Retinal pigment epithelial cell (primary cell): Measurements from ENCODE around the gene SLC26A4.

ENCODE experiments used
- DNase-seq: peaks from one replicate; pipeline ENCODE4 v3.0.0-alpha.2; 2010; ENCODE audit warnings: low read depth
- H3K4me3 ChIP-seq: 2 replicates; pipeline ENCODE4 v1.5.1; 2011; ENCODE audit warnings: mild to moderate bottlenecking, low read length, control low read depth, moderate library complexity
- TF ChIP-seq, protein P1 (sequence below): conservative IDR thresholded peaks from 2 replicates; pipeline ENCODE4 v1.5.1; 2011; ENCODE audit warnings: low read depth, low read length, control low read depth, inconsistent platforms

The SLC26A4 gene

DNA sequence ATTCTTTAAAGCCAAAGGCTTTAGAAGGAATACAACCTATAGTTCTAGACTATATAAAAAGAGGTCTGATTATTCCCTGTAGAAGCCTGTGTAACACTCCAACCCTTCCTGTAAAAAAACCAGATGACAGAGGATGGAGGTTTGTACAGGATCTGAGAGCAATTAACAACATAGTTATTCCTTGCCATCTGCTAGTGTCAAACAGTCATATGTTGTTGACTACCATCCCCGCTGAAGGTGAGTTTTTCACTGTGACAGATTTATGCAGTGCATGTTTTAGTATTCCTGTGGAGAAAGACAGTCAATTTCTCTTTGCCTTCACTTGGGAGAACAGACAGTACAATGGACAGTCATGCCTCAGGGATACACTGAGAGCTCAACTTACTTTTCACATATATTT lies 19.0 kb upstream of the SLC26A4 start:
- DNase-seq: no peak
- TF ChIP-seq, protein P1, sequence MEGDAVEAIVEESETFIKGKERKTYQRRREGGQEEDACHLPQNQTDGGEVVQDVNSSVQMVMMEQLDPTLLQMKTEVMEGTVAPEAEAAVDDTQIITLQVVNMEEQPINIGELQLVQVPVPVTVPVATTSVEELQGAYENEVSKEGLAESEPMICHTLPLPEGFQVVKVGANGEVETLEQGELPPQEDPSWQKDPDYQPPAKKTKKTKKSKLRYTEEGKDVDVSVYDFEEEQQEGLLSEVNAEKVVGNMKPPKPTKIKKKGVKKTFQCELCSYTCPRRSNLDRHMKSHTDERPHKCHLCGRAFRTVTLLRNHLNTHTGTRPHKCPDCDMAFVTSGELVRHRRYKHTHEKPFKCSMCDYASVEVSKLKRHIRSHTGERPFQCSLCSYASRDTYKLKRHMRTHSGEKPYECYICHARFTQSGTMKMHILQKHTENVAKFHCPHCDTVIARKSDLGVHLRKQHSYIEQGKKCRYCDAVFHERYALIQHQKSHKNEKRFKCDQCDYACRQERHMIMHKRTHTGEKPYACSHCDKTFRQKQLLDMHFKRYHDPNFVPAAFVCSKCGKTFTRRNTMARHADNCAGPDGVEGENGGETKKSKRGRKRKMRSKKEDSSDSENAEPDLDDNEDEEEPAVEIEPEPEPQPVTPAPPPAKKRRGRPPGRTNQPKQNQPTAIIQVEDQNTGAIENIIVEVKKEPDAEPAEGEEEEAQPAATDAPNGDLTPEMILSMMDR: no peak
- no peak overlapping the region for H3K4me3 ChIP-seq

DNA sequence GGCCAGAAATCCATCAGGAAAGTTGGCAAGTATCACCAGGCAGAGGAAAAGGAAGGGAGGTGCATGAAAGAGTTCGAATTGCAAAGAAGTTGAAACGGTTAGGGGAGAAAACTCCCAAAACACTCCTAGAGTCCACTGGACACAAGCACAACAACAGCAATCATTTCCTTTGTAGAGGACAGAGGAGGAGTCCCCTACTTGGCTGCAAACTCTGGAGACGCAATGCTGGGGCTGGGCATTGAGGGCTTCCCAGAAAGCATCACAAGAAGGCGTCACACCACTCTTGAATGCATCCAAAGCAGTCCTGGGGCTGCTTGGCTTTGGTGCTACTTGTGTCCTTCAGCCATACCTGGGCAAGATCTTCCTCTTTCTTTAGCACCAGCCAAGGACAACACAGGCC lies 18.1 kb upstream of the SLC26A4 start:
- H3K4me3 ChIP-seq: no peak overlapping the region
- TF ChIP-seq, protein P1: no peak
- no peak for DNase-seq

DNA sequence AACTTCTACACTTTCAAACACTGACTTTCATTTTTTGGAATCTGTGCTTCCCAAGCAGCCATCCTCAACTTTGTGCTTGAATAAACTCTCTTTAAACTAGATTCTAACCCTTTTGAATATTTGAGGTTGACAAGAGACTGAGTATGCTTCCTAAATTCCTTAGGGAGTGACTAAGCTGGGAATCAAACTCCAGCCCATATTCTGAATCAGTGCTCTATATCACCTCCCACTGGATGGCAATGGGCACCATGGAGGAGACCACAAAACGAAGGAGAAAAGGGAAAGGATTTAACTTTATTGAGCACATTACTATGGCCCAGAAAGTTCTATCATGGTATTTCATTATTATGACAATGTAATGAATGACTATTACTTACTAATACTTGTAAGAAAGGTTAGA lies 17.2 kb upstream of the SLC26A4 start:
- no peak overlapping the region for H3K4me3 ChIP-seq
- TF ChIP-seq, protein P1: peak; percentile 32
- DNase-seq: no peak

DNA sequence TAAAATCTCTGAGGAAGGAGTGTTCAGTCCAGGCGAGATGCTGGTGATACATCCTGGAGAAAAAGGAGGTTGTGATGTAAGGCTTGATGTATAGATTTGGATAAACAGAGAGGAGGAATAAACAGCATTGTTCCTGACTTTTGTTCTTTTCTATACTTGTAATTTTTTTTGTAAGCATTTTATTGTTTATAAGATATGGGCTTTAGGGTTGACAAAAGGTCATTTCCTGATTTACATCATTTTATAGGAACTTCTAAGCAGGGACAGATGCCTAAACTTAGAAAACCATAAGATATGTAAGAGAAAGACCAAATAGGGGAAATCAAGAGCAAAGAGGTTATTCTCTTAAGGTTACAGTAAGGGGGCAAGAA lies 16.7 kb upstream of the SLC26A4 start:
- no peak overlapping the region for H3K4me3 ChIP-seq
- no peak for DNase-seq
- TF ChIP-seq, protein P1: no peak

DNA sequence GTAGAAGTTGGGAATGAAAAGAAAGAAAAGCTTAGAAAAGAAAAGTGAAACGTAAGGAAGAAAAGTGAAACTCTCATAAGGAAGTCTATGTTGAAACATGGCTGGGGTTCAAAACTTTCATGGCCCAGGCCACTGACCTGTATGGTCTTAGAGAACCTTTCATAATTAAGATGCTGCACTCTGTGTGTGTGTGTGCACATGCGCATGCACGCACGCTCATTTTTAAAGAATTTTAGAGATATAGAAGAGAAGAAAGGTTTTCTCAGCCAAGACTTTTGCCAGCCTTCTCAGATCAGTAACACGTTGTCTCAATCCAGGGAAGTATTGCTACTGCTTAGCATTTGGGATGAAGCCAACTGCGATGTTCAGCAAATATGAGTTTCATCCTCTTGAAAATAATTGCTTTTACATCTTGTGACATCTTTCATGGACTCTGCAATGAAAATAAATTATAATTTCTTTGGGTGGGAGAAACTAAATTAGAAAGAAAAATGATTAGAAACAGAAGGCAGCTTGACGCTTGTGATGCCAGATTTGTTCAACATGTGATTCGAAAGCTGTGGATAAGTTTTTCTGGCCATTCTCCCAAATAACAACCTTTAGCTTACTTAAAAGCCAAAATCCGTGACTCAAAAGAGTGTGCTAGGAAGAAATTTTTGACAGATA lies 16.2 kb upstream of the SLC26A4 start:
- TF ChIP-seq, protein P1: no peak
- H3K4me3 ChIP-seq: no peak overlapping the region
- DNase-seq: peak; percentile 35

DNA sequence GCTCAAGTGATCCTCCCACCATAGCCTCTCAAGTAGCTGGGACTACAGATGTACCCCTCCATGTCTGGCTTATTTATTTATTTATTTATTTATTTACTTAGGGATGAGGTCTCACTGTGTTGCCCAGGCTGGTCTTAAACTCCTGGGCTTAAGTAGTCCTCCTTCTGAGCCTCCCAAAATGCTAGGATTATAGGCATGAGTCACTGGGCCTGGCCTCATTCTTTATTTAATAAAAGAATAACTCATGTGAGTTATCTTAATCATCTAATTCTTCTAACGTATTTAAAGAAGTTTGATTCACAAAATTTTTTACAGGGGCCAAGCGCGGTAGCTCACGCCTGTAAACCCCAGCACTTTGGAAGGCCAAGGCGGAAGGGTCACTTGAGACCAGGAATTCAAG lies 8.0 kb upstream of the SLC26A4 start:
- no peak for DNase-seq
- TF ChIP-seq, protein P1: no peak
- no peak overlapping the region for H3K4me3 ChIP-seq

DNA sequence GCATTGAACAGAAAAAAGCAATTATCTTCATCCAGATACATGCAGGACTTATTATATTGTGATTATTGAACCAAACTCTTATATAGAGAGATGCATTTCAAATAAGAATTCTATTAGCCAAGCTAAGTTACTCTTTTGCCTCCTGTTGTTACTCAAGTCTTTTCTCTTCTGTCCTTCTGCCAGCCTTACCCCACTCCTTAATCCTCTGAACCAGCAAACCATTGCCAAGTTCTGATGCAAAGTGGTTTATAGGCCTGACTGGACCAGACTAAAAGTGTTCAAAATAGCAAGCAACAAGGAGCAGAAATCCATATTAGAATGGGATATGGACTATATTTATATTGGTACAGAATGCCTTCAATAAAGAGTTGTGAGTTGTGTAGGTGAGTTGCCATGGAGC lies 2.2 kb upstream of the SLC26A4 start:
- DNase-seq: no peak
- TF ChIP-seq, protein P1: no peak
- no peak overlapping the region for H3K4me3 ChIP-seq
